ENCODE results near the gene HYI.

Gene HYI

DNA sequence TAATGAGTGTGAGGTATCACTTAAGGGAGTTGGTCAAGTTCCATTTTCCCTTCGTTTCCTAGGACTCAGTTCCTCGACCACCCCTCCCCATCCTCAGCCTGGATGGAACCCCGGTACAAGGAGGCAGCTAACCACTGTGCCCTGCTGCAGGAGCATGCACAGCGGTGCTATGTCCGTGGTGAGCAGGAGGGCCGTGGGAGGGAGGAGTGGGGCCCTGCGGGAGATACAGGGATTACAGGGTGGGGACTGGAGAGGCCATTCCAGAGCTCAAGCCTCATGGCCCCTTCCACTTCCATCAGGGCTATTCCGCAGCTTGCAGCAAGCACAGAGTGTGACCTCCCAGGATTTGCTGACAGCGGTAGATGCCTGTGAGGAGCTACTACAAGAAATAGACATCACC, 25.8 kb downstream of the HYI start:
- in situ Hi-C loops (cut with HindIII; ENCODE audit: low sequenced_read_pairs), result no loop called here
- TF ChIP-seq, protein P1, sequence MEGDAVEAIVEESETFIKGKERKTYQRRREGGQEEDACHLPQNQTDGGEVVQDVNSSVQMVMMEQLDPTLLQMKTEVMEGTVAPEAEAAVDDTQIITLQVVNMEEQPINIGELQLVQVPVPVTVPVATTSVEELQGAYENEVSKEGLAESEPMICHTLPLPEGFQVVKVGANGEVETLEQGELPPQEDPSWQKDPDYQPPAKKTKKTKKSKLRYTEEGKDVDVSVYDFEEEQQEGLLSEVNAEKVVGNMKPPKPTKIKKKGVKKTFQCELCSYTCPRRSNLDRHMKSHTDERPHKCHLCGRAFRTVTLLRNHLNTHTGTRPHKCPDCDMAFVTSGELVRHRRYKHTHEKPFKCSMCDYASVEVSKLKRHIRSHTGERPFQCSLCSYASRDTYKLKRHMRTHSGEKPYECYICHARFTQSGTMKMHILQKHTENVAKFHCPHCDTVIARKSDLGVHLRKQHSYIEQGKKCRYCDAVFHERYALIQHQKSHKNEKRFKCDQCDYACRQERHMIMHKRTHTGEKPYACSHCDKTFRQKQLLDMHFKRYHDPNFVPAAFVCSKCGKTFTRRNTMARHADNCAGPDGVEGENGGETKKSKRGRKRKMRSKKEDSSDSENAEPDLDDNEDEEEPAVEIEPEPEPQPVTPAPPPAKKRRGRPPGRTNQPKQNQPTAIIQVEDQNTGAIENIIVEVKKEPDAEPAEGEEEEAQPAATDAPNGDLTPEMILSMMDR (IDR thresholded peaks at IDR 0.05; ENCODE audit: low read depth, low read length), result no peak
- no peak overlapping the region for H3K4me3 ChIP-seq (ENCODE audit: low read depth, low read length)
- no peak for DNase-seq (ENCODE audit: low read depth, low spot score)

DNA sequence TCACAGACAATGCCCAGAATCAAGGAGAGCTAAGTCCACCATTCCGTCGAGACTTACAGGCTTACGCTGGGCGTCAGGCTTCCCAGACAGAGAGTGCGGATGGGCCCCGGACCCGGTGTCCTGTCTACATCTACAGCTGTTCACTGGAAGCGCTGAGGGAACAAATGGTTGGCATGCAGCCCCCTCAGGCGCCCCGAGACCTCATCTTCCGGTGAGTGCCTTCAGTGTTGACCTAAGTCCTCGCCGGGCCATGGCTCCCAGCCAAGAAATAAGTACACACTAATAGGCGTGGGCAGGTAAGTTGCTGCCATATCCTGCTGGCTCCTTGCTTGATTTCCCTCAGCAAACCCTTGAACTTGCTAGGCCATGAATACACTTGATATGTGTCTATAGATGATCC, 26.2 kb downstream of the HYI start:
- no peak for DNase-seq (ENCODE audit: low read depth, low spot score)
- in situ Hi-C loops (cut with HindIII; ENCODE audit: low sequenced_read_pairs), result no loop called here
- H3K4me3 ChIP-seq (ENCODE audit: low read depth, low read length), result no peak overlapping the region
- TF ChIP-seq, protein P1 (IDR thresholded peaks at IDR 0.05; ENCODE audit: low read depth, low read length), result no peak

DNA sequence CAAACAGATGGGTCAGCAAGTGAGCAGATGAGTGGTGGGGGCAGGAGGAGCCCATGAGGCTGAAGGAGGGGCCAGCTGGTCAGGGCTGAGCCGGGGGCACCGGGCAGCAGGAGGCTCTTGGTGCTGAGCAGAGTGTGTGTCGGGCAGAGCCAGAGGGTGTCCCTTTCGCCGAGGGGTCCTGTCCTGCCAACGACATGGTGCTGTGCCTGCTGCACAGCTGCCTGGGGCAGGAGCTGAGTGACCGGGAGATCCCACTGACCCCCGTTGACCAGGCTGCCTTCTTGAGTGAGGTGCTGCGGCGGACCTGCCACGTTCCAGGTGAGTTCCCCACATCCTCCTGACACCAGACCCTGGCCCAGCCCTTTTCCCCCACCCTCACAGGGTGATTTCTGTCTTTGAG, 27.5 kb downstream of the HYI start:
- H3K4me3 ChIP-seq (ENCODE audit: low read depth, low read length), result no peak overlapping the region
- TF ChIP-seq, protein P1 (IDR thresholded peaks at IDR 0.05; ENCODE audit: low read depth, low read length), result no peak
- in situ Hi-C loops (cut with HindIII; ENCODE audit: low sequenced_read_pairs), result no loop called here
- DNase-seq (ENCODE audit: low read depth, low spot score), result no peak

DNA sequence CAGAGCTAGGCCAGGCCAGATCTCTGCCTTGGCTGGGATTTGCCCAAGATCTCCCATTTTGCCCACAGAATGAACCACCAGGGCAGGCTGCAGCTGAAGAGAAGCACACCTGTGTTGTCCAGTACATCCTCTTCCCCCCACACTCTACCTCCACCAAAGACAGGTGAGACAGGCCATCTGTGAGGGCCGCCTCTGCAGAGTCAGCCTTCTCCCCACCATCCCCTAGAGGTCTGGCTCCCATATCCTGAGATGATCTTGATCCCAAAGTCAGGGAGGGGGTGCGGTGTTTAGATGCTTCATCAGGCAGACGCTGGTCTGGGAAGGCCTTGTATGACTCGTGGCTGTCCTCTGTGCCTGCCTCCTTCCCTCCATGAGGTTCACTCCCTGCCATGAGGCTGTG, 28.7 kb downstream of the HYI start:
- H3K4me3 ChIP-seq (ENCODE audit: low read depth, low read length), result no peak overlapping the region
- TF ChIP-seq, protein P1 (IDR thresholded peaks at IDR 0.05; ENCODE audit: low read depth, low read length), result no peak

DNA sequence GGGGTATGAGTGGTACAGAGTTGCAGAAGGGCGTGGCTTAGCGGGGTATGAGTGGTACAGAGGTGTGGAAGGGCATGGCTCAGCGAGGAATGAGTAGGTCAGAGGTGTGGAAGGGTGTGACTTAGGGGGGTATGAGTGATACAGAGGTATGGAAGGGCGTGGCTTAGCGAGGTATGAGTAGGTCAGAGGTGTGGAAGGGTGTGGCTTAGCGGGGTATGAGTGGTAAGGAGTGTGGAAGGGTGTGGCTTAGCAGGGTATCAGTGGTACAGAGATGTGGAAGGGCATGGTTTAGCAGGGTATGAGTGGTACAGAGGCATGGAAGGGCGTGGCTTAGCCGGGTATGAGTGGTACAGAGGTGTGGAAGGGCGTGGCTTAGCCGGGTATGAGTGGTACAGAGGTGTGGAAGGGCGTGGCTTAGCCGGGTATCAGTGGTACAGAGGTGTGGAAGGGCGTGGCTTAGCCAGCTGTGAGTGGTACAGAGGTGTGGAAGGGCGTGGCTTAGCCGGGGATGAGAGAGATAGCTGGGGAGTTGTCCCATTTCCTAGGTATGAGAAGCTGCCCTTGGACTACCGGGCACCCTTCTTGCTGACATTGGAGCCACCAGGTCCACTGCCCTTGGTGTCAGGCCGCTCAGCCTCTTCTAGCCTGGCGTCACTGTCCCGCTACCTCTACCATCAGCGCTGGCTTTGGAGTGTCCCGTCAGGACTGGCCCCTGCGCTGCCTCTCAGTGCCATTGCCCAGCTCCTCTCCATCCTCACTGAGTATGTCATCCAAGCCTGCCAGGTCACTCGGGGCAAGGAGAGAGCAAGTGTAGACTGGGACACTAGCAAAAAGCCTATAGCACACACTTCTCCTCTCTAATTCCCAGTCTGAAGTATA, 29.8 kb downstream of the HYI start:
- in situ Hi-C loops (cut with HindIII; ENCODE audit: low sequenced_read_pairs), result no loop called here
- no peak overlapping the region for H3K4me3 ChIP-seq (ENCODE audit: low read depth, low read length)
- DNase-seq (ENCODE audit: low read depth, low spot score), result no peak
- TF ChIP-seq, protein P1 (IDR thresholded peaks at IDR 0.05; ENCODE audit: low read depth, low read length), result no peak

More for the DNA sequence above, 28.7 kb downstream of the HYI start:
- DNase-seq (ENCODE audit: low read depth, low spot score), result no peak
- in situ Hi-C loops (cut with HindIII; ENCODE audit: low sequenced_read_pairs), result no loop called here

DNA sequence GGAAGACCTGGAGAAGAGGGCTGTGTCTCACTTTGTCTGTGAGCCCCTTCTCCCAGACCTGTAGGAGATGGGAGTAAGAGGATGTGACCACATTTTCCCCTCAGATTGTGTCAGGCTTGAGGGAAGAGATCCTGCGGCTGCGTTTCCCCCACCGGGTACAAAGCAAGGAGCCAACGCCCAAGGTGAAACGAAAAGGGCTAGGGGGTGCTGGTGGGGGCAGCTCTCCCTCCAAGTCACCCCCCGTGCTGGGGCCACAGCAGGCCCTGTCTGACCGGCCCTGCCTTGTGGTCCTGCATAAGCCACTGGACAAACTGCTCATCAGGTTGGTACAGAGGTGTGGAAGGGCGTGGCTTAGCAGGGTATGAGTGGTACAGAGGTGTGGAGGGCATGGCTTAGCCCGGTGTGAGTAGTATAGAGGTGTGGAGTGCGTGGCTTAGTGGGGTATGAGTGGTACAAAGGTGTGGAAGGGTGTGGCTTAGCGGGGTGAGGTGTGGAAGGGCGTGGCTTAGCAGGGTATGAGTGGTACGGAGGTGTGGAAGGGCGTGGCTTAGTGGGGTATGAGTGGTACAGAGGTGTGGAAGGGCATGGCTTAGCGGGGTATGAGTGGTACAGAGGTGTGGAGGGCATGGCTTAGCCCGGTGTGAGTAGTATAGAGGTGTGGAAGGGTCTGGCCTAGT, 30.6 kb downstream of the HYI start:
- H3K4me3 ChIP-seq (ENCODE audit: low read depth, low read length), result no peak overlapping the region
- TF ChIP-seq, protein P1 (IDR thresholded peaks at IDR 0.05; ENCODE audit: low read depth, low read length), result no peak
- DNase-seq (ENCODE audit: low read depth, low spot score), result no peak
- in situ Hi-C loops (cut with HindIII; ENCODE audit: low sequenced_read_pairs), result no loop called here
